ENCODE results near the gene TIFAB. TPM values are rescaled to one million over a fixed set of nuclear protein-coding genes. Genes with fewer than 3 reads are reported as not detected.

The TIFAB gene
- polyA plus RNA-seq, 1 donor from 2014 or later, result not detected

DNA sequence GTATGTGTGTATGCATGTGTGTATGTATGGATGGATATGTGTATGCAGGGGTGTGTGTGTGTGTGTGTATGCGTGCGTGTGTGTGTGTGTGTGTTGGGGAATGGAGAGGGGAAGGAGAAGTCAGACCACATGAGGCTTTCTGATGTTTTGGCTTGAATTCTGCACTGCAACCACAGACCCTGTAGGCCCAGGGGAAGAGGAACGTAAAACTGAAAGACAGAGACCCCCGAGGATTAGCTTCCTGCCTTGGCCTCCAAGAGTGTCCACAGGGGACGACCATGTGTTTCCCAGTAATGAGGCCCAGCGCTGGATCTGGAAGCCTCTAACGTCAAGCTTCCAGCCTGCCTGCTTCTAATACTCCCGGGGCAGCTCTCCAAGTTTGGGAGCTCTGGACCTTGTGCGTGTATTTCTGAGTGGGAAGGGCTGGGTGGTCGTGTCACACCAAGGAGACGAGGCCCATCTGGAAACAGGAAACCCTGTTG is 10.8 kb downstream of the TIFAB start:
- Histone ChIP-seq H3K4me2 (ENCODE audit: low read length) (no peak overlapping the region), H3K4me3 (ENCODE audit: low read length) (no peak overlapping the region), H3K36me3 (ENCODE audit: insufficient read depth, low read length) (no peaks in the 10 kb centered on the region), H3K79me2 (replicated peaks; ENCODE audit: insufficient read depth, low read length) (no peaks in the 10 kb centered on the region), H3K9me3 (ENCODE audit: low read length) (no peaks in the 10 kb centered on the region), H3K27me3 (ENCODE audit: insufficient read depth, low read depth, low read length) (no peaks in the 10 kb centered on the region), H3F3A (ENCODE audit: insufficient read depth, low read length, poor library complexity, severe bottlenecking) (no peaks in the 10 kb centered on the region), H3K9me2 (ENCODE audit: insufficient read depth, low read length) (no peaks in the 10 kb centered on the region), H3K27ac (ENCODE audit: low read length) (no peak overlapping the region), H3K9ac (ENCODE audit: low read length) (no peak overlapping the region), H2AFZ (ENCODE audit: low read depth, low read length) (no peak overlapping the region), H4K20me1 (ENCODE audit: insufficient read depth) (no peaks in the 10 kb centered on the region)
- TF ChIP-seq POLR2AphosphoS5 (IDR thresholded peaks at IDR 0.05), result no peak
- TF ChIP-seq, protein P1, sequence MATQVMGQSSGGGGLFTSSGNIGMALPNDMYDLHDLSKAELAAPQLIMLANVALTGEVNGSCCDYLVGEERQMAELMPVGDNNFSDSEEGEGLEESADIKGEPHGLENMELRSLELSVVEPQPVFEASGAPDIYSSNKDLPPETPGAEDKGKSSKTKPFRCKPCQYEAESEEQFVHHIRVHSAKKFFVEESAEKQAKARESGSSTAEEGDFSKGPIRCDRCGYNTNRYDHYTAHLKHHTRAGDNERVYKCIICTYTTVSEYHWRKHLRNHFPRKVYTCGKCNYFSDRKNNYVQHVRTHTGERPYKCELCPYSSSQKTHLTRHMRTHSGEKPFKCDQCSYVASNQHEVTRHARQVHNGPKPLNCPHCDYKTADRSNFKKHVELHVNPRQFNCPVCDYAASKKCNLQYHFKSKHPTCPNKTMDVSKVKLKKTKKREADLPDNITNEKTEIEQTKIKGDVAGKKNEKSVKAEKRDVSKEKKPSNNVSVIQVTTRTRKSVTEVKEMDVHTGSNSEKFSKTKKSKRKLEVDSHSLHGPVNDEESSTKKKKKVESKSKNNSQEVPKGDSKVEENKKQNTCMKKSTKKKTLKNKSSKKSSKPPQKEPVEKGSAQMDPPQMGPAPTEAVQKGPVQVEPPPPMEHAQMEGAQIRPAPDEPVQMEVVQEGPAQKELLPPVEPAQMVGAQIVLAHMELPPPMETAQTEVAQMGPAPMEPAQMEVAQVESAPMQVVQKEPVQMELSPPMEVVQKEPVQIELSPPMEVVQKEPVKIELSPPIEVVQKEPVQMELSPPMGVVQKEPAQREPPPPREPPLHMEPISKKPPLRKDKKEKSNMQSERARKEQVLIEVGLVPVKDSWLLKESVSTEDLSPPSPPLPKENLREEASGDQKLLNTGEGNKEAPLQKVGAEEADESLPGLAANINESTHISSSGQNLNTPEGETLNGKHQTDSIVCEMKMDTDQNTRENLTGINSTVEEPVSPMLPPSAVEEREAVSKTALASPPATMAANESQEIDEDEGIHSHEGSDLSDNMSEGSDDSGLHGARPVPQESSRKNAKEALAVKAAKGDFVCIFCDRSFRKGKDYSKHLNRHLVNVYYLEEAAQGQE (IDR thresholded peaks at IDR 0.05; ENCODE audit: borderline replicate concordance), result no peak
- no peak for TF ChIP-seq MXI1 (conservative IDR thresholded peaks at IDR 0.05; ENCODE audit: poor library complexity, severe bottlenecking)
- TF ChIP-seq, protein P2, sequence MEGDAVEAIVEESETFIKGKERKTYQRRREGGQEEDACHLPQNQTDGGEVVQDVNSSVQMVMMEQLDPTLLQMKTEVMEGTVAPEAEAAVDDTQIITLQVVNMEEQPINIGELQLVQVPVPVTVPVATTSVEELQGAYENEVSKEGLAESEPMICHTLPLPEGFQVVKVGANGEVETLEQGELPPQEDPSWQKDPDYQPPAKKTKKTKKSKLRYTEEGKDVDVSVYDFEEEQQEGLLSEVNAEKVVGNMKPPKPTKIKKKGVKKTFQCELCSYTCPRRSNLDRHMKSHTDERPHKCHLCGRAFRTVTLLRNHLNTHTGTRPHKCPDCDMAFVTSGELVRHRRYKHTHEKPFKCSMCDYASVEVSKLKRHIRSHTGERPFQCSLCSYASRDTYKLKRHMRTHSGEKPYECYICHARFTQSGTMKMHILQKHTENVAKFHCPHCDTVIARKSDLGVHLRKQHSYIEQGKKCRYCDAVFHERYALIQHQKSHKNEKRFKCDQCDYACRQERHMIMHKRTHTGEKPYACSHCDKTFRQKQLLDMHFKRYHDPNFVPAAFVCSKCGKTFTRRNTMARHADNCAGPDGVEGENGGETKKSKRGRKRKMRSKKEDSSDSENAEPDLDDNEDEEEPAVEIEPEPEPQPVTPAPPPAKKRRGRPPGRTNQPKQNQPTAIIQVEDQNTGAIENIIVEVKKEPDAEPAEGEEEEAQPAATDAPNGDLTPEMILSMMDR (IDR thresholded peaks at IDR 0.05; ENCODE audit: poor library complexity, severe bottlenecking), result no peak
- no peak for TF ChIP-seq EZH2 (IDR thresholded peaks at IDR 0.05; ENCODE audit: borderline replicate concordance, insufficient read depth, low read length, poor library complexity, severe bottlenecking)
- no peak for TF ChIP-seq EP300 (conservative IDR thresholded peaks at IDR 0.05; ENCODE audit: poor library complexity, severe bottlenecking)
- TF ChIP-seq TAF1 (IDR thresholded peaks at IDR 0.05; ENCODE audit: low read depth), result no peak
- no peak for TF ChIP-seq SMC3 (conservative IDR thresholded peaks at IDR 0.05; ENCODE audit: poor library complexity)
- TF ChIP-seq RAD21 (conservative IDR thresholded peaks at IDR 0.05), result no peak

DNA sequence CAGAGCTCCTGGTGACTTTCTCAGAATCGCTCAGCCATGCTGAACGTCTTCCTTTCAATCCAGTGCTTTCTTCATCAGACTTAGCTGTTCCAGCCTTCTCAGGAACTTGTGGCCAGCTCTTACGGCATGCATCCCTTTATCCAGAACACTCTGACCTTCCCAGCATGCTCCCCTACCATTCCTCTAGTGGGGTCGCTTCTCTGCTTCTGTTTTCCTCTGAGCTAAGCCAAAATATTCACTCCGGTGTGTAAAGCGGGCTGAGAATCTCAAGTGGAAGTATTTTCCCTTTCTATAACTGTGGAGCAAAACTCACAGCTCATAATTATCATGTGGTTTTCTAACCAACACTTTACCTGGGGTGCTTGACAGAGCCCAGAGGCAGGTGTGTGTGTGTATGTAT is 11.2 kb downstream of the TIFAB start:
- Histone ChIP-seq H3K27me3 (ENCODE audit: insufficient read depth, low read depth, low read length) (no peaks in the 10 kb centered on the region), H3K79me2 (replicated peaks; ENCODE audit: insufficient read depth, low read length) (no peaks in the 10 kb centered on the region), H3K27ac (ENCODE audit: low read length) (no peak overlapping the region), H3K9ac (ENCODE audit: low read length) (peak overlapping the region; percentile 24), H3K36me3 (ENCODE audit: insufficient read depth, low read length) (no peaks in the 10 kb centered on the region), H3K4me2 (ENCODE audit: low read length) (no peak overlapping the region), H3K9me3 (ENCODE audit: low read length) (no peaks in the 10 kb centered on the region), H4K20me1 (ENCODE audit: insufficient read depth) (no peaks in the 10 kb centered on the region), H3F3A (ENCODE audit: insufficient read depth, low read length, poor library complexity, severe bottlenecking) (no peaks in the 10 kb centered on the region), H3K4me3 (ENCODE audit: low read length) (no peak overlapping the region), H3K9me2 (ENCODE audit: insufficient read depth, low read length) (no peaks in the 10 kb centered on the region), H2AFZ (ENCODE audit: low read depth, low read length) (no peak overlapping the region)
- TF ChIP-seq EP300 (conservative IDR thresholded peaks at IDR 0.05; ENCODE audit: poor library complexity, severe bottlenecking), result peak; percentile 18
- TF ChIP-seq RAD21 (conservative IDR thresholded peaks at IDR 0.05), result no peak
- no peak for TF ChIP-seq EZH2 (IDR thresholded peaks at IDR 0.05; ENCODE audit: borderline replicate concordance, insufficient read depth, low read length, poor library complexity, severe bottlenecking)

All from neural cell (in vitro differentiated cells).